HG02588 (cell line): ENCODE results near the gene NKD2.
"Not testable (repeated sequence)": the region's sequence is repeated elsewhere in the genome, so short reads cannot be mapped to it uniquely, and the experiment has no call there.

ENCODE experiments used
- ATAC-seq: cut with Tn5 transposase; IDR thresholded peaks from one replicate; pipeline ENCODE4 v1.9.1; 2021; ENCODE audit warnings: mild to moderate bottlenecking, moderate library complexity; ENCODE audit not compliant: unreplicated experiment

Gene NKD2

GRCh38 chr5:1054799-1055775 is 46.5 kb downstream of the NKD2 start:
- ATAC-seq: no peak

- ATAC-seq: no peak
Measured at GRCh38 chr5:1055896-1056610, 47.5 kb downstream of the NKD2 start.

DNA sequence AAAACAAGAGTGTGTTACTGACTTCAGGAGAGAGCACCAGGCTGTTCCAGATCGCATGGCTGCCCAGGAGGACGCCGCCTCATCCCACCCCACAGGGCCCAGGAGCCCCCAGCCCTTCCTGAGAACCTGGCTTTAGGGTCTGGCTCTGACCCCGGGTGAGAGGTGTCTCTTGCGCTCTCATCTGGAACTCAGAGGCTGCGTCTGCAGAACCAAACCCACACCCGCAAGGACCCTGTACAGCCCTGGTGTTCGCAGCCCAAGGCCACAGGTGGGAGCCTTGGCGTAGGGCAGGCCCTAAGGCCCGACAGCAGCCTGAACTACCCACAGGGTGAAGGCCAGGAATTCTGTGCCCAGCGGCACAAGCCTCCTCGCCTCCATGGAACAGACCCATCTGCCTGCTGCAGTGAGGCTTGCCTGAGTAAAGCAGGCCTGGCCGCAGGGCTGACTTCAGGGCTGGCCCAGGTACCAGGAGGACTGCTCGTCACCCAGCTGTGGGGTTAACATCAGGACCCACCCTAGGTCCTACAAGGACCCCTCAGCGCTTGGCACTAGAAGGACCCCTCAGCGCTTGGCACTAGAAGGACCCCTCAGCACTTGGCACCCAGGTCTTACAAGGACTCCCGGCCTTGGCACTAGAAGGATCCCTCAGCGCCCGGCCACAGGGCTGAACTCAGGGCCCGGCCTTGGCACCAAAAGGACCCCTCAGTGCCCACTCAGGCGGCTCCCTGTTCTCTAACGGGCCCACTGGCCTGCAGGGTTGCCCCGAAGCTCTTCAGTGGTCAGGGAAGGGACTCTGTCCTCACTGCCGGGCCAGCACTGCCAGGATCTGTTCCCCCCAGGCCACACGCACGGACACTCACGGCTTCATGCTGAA is 48.2 kb downstream of the NKD2 start:
- ATAC-seq: no peak

- ATAC-seq: no peak
Measured at GRCh38 chr5:1057485-1058082, 49.0 kb downstream of the NKD2 start.

- ATAC-seq: no peak
Measured at GRCh38 chr5:1058083-1058945, 49.7 kb downstream of the NKD2 start.

DNA sequence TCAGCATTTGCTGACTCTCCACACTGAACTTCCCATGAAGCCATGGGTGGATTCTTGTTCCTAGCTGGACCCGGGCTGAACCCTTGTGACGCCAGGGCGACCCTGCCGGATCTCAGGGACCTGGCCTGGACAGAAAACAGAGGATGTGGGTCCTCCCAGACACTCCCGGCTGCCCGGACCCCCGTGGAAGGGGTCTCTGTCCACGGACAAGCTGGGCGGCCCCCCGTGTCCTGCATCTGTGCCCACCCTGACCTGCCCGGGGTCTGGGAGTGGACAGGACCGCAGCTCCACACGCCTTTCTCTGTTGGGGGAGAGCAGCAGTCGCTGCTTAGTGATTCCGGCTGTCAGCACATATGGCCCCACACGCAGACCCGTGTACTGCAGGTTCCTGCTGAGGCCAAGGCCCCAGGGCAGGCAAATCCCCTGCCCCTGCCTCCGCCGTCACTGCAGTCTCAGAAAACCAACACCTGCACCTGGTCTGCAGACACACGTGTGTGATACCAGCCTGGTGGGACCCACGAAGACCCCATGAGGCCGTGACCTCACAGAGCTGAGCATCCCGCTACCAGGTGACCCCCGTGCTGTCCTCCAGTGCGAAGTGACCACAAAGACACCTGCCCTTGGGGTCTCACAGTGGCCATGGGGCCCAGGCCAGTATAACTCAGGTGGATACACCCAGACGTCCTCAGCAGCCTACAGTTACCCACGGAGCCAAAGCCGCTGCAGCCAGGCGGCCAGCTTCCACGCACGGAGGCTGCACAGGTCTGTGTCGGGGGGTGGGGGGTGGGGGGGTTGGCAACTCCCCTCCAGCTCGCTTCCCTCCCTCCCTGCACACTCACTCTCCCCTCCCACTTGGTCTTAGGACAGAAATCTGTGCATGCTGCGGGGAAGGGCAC is 50.6 kb downstream of the NKD2 start:
- no peak for ATAC-seq

DNA sequence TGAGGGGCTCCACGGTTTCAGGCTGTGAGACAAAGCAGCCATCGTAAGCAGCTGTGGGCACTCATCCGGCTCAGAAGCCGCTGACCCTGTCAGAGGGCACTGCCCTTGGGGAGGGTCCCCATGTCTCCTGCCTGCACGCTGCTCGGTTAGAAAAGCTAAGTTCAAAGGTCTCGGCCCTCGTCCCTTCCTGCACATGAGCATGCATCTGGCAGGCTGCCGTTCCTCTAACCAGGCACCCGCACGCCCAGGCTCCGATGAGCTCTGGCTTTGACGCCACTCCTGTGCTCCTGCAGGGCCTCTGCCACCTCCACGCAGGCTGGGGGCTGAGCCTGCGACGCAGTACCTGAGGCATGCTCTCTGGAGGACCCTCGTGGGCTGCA is 51.3 kb downstream of the NKD2 start:
- ATAC-seq: no peak

DNA sequence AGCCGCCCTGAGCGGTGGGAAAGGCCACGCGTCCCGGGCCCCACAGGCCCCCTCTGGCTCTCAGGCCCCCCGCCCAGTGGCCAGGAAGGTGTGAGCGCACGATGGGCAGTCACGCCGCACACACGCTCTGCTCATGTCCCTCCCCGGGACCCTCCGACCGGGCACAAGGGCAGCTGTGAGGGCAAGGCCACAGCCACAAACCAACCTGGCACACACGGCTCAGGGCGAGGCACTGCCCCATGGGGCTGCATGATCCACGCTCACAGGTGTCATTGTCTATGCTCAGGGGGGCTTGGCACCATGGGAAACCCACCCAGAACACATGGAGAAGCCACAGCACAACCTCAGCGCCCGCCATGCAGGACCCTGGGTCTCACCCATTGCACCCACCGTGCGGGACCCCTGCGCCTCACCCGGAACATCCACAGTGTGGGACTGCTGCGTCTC is 52.0 kb downstream of the NKD2 start:
- no peak for ATAC-seq

GRCh38 chr5:1061292-1061691 is 52.7 kb downstream of the NKD2 start:
- not testable (repeated sequence) for ATAC-seq

DNA sequence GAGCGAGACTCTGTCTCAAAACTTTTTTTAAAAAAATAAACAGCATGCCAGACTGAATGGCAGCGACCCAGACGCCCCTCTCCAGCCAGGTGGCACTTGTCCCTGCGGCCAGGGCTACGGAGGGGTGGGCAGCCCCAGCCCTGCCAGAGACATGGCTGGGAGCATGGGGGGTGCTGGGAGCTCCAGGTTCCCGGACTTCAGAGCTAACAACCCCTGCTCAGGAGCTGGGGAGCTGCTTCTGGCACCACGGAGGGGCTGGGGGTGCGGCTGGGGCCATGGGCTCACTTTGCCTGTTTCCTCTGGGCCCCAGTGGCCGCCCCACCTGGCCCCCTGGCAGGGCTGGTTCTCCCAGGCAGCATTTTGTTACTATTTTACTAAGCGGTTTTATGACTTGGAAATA is 53.3 kb downstream of the NKD2 start:
- ATAC-seq: no peak

DNA sequence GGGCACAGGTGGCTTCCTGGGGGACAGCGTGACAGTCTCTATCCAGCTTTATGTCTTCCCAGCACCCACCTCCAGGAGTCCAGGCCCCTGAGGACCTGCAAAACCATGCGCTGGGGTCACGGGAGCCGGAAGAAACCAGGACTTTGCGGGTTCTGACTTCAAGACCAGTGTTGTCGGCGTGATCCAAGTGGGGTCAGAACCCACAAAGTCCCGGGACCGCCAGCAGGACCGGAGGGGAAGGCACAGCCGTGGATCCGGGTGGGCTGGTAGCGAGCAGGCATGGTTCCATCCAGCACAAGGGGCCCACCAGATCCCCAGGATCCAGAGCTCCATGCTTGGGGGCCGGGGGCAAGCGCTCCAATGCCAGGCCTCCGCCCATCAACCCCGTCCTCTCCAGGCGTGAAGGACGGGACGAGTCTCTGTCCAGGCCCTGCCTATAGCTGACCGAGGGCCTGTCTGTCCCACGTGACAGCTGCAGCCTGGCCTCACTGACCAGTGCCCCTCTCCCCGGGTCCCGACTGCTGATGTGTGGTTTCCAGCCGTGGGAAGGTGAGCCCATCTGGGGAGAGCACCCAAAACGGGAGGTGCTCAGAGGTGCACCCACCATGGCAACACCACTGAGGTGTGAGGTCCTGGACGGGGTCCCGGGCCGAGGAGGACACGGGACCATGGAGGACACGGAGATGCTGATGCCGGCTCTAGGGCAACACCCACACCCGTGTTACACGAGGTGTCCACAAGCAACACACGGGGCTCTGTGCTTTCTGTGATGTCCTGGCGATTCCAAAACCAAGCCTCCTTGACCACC is 54.4 kb downstream of the NKD2 start:
- no peak for ATAC-seq

DNA sequence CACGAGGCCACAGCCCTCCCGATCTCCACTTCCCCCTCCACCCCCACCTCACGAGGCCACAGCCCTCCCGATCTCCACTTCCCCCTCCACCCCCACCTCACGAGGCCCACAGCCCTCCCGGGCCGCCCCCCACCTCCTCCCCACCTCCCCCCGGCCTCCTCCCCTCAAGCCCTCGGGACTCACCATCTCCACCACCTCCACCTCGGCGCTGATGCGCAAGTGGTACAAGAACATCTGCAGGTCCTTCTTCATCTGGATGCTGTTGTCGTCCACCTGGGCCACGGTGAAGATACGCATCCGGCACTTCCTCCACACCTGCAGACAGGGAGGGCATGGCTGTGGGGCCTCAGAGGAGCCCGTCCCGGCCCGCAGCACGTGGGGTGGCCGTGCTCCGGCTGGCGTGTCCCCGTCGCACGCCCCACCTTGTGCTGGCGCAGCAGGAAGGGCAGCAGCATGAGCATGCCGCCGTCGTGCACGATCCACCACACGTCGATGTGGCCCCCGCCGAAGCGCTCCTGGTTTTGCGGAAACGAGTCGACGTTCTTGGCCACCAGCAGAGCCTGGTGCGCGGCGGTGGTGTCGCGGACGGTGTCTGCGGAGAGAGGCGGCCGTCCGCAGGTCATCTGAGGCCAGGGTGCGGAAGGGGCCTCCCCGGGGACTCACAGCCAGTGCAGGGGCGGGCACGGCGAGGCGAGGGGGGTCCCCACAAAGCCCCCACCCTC is 55.2 kb downstream of the NKD2 start:
- ATAC-seq: no peak

DNA sequence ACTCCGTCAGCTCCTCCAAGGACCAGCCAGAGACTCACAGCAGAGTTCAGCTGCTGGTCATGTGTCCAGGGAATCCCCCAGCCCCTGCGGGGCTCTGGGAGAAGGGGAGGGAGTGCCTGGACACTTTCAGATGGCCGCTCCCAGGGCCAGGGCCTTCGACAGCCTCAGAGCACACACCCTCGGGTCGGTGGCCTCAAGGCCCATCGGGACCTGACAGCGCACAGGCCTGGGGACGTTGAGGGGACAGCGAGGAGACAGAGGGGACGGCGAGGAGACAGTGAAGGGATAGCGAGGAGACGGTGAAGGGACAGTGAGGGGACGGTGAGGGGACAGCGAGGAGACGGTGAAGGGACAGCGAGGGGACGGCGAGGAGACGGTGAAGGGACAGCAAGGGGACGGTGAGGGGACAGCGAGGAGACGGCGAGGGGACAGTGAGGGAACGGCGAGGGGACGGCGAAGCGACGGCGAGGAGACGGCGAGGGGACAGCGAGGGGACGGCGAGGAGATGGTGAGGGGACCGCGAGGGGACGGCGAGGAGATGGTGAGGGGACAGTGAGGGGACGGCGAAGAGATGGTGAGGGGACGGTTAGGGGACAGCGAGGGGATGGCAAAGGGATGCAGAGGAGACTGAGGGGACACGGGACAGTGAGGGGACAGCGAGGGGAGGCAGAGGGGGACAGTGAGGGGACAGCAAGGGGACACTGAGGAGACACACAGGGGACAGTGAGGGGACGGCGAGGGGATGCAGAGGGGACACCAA is 56.0 kb downstream of the NKD2 start:
- ATAC-seq: no peak

DNA sequence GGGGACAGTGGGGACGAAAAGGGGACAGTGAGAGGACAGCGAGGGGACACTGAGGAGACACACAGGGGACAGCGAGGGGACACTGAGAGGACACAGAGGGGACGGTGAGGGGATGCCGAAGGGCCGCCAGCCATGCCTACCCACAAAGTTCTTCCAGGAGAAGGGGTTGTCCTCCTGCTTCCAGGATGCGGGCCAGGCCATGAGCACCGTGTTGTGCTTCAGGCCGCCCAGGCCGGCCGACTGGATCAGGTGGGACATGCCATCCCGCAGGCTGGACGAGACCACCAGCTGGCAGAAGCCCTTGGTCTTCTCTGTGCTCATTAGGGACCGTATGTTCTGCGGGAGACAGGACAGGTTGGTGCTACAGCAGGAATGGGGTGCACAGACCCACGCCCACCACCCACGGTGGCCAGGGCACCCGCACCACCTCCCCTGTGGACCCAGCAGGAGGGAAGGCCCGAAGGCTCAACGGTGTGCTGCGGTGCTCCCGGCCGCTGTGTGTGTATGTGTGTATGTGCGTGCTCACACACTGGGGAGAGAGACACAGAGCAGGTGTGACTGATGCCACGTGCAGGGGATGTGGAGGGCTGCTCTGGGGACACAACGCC is 56.6 kb downstream of the NKD2 start:
- ATAC-seq: no peak

GRCh38 chr5:1065891-1066650 is 57.5 kb downstream of the NKD2 start:
- ATAC-seq: no peak
